Measurements from ENCODE around the gene FZD10. TPM values are rescaled to one million over a fixed set of nuclear protein-coding genes. Genes with fewer than 3 reads are reported as not detected.

Gene FZD10
- total RNA-seq, 3 donors from 2014 or later: 0.14 to 0.48 (median 0.35) TPM

GRCh38 chr12:130117701-130118100, 44.6 kb upstream of the FZD10 start:
- ATAC-seq (no peak), DNase-seq (no peak)
- H3K36me3 ChIP-seq (ENCODE audit: low read depth): no peaks in the 10 kb centered on the region
- no peak for TF ChIP-seq CTCF (IDR thresholded peaks at IDR 0.05)
- no peak overlapping the region for H3K4me3 ChIP-seq
- H3K9me3 ChIP-seq: no peaks in the 10 kb centered on the region
- intact Hi-C loops (cut with DNase I, micrococcal nuclease): no loop called here
- no peaks in the 10 kb centered on the region for H3K4me1 ChIP-seq (ENCODE audit: low read depth)

- Histone ChIP-seq H3K9me3 (no peaks in the 10 kb centered on the region), H3K4me3 (no peak overlapping the region), H3K36me3 (ENCODE audit: low read depth) (no peaks in the 10 kb centered on the region), H3K4me1 (ENCODE audit: low read depth) (no peaks in the 10 kb centered on the region)
- DNase-seq (no peak), ATAC-seq (no peak)
- no peak for TF ChIP-seq CTCF (IDR thresholded peaks at IDR 0.05)
- intact Hi-C loops (cut with DNase I, micrococcal nuclease): no loop called here
Measured at GRCh38 chr12:130118181-130118580, 44.1 kb upstream of the FZD10 start.

- no peak for ATAC-seq
- H3K9me3 ChIP-seq: no peaks in the 10 kb centered on the region
- no peak for DNase-seq
- no peak for TF ChIP-seq CTCF (IDR thresholded peaks at IDR 0.05)
- no peak overlapping the region for H3K4me3 ChIP-seq
- intact Hi-C loops (cut with DNase I, micrococcal nuclease): no loop called here
- H3K36me3 ChIP-seq (ENCODE audit: low read depth): no peaks in the 10 kb centered on the region
- no peaks in the 10 kb centered on the region for H3K4me1 ChIP-seq (ENCODE audit: low read depth)
Measured at GRCh38 chr12:130119241-130119861, 42.9 kb upstream of the FZD10 start.

GRCh38 chr12:130120012-130120805, 42.1 kb upstream of the FZD10 start:
- Histone ChIP-seq H3K4me1 (ENCODE audit: low read depth) (no peaks in the 10 kb centered on the region), H3K9me3 (no peaks in the 10 kb centered on the region), H3K4me3 (no peak overlapping the region), H3K36me3 (ENCODE audit: low read depth) (no peaks in the 10 kb centered on the region)
- TF ChIP-seq CTCF (IDR thresholded peaks at IDR 0.05): no peak
- intact Hi-C loops (cut with DNase I, micrococcal nuclease): no loop called here
- DNase-seq: no peak
- no peak for ATAC-seq

DNA sequence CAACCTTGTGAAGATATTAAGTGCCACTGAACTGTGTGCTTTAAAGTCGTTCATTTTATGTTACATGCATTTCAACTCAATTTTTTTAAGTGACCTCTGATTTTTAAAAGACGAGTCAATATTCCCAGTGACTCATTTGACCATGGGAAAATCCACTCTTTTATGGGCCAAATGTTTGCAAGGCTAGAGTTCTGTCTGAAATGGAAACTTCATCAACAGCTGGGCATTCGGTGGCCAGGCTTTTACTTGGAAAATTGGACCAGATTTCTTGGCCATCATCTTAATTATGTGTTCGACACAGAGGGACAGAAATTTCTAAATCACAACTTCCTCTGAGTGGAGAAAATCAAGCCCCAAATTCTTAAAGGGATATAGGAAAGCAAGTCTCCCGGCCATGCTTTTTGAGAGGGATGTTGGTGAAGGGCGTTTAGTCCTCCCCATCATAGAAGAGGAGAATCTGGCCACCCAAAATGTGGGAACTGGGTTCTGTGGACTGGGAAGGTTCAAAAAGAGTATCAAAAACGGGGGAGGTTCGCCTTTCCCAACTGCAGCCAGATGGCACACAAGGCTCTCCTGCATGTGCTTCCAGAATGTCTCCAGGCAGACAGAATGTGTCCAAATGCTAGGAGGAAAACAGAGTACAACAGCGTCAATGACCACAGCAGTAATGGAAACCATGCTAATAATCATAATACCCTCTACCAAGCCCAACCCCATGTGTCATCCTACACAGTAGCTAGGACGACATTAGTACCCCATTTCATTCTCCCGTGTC, 40.9 kb upstream of the FZD10 start:
- intact Hi-C loops (cut with DNase I, micrococcal nuclease): no loop called here
- no peaks in the 10 kb centered on the region for H3K36me3 ChIP-seq (ENCODE audit: low read depth)

More for the DNA sequence above, 40.9 kb upstream of the FZD10 start:
- Histone ChIP-seq H3K4me1 (ENCODE audit: low read depth) (no peaks in the 10 kb centered on the region), H3K4me3 (no peak overlapping the region), H3K9me3 (no peaks in the 10 kb centered on the region)
- DNase-seq (no peak), ATAC-seq (no peak)
- TF ChIP-seq CTCF (IDR thresholded peaks at IDR 0.05): no peak
